PC-3 (cell line): ENCODE measurements around the gene BLOC1S1.

Source experiments
- CTCF ChIP-seq: fragments of 300-600 bp; sonication (generic); conservative IDR thresholded peaks from 2 replicates; pipeline ENCODE4 v1.5.1; 2017; ENCODE audit warnings: antibody characterized with exemption, low read depth, mild to moderate bottlenecking, low read length
- EZH2 ChIP-seq: fragments of 300-600 bp; sonication (generic); IDR thresholded peaks from one replicate; pipeline ENCODE4 v1.6.1; 2017; ENCODE audit warnings: antibody characterized with exemption, mild to moderate bottlenecking, low read length; ENCODE audit not compliant: unreplicated experiment

- TF ChIP-seq CTCF: no peak
- no peak for TF ChIP-seq EZH2
These were observed 50.0 kb downstream of the BLOC1S1 start for GRCh38 chr12:55765736-55766290.
